Stimulated activated CD8-positive, alpha-beta memory T cell treated with anti-CD3 and anti-CD28 coated beads, Interleukin-12 subunit alpha, Interleukin-12 subunit beta, amount 100 ng/mL, for 4 hours (primary cell): ENCODE data around the gene AP2M1.

Experiments used
- DNase-seq: peaks from one replicate; pipeline ENCODE4 v3.0.0-alpha.2; 2020; ENCODE audit warnings: low read depth

The AP2M1 gene

DNA sequence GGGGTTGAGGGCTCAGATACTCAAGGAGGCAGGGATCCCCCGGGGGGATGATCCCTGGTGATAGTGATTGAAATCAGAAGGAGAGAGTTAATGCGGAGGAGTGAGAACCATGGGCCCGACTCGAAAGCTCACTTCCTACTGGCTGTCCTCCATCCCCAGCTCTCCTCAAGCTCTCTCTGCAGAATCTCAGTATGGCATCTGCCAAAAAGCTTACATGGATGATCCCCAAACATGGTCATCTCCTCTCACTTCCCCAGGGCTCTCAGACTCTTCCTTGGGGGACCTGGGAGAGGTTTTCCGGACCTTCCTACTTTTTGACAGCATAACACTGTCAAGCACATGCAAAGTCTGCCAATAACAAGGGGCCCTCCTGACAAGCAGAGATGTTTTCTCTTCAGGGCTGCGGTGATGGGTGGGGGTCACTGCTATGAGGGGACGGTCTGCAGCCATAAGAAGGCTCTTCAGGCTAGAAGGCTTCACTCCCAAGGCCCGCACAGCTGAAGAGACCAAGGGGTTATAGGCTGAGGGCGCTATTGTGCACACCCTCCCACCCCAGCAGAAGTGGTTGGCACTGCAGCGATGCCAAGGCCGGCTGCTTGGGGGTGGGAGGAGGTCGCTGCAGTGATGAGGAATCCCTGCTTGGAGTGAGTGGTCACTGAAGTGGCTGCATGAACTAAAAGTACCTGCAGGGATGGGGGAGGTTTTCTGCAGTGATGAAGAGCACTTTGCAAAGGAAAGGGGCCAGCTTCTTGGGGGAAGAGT is 53.9 kb downstream of the AP2M1 start:
- no peak for DNase-seq

DNA sequence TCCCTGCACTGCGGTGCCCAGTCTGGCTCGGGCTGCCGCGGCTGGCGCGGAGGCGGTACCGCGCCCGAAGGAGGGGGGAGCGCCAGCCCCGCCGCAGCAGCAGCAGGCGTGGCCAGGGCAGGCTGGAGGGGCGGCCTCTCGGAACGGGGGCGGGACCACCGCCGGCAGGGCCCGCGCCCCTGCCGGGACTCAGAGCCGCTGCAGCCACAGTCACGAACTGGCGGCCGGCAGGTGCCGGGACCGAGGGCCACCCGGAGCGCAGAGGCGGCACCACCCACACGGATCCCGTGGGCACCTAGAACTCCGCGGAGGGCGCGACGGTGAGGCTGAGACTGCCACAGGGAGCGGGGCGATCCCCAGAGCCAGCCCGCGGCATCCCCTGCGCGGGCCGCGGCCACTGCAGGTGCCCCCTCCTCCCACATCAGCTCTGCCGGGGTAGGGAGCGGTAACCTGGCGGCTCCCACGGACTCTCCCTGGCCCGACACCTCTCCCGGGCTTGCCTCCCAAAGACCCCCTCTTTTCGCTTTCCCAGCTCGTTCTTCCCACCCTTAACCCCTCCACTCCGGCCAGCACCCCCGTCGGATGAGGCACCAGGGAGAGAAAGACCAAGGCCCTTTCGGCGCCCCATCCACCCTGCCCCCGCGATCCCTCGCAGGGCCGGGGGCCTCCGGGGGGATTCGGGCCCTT is 54.9 kb downstream of the AP2M1 start, which contains the start of gene VWA5B2:
TSS of gene VWA5B2 (plus strand) at position 192 of the 687 bp plus-strand sequence. CDS start 944 bp downstream, outside the sequence.
- peak; percentile 68 for DNase-seq

GRCh38 chr3:184230081-184230602 is 55.5 kb downstream of the AP2M1 start:
- no peak for DNase-seq

DNA sequence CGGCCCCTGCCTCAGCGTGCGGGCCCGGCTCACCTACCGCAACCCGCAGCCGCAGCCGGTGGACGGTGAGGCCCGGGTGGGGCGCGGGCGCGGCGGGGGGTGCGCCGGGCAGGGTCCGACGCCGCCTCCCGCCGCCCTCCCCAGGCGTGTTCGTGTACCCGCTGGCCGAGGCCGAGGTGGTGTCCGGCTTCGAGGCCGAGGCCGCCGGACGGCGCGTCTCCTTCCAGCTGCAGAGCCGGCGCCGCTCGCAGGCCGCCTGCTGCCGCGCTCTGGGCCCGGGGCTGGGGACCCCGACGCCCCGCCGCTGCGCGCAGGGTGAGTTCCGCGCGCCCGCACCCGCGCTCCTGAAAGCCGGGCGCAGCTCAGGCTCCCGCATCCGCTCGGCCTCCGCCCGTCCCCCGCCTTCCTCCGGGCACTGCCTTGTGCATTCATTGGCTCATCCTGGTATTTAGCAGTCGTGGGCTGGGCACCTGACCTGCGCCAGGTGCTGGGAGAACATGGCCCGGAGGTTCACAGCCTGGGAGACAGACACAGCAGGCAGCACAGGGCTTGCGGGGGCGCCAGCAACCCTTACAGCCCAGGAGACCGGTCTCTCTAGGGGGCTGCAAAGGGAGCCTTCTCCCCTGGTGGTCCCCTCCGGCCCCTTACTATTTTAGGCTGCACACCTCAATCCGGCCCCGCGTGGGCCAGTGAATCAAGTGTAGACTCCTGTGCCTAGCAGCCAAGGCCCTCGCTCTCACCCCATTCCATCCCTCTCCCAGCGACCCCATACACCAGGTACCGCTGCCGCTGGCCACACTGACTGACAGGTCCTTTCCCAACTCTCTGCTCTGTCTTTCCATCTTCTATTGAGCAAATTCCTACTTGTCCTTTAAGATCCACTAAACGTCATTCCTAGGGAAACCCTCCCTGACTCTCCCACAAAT is 56.2 kb downstream of the AP2M1 start:
- DNase-seq, result no peak

DNA sequence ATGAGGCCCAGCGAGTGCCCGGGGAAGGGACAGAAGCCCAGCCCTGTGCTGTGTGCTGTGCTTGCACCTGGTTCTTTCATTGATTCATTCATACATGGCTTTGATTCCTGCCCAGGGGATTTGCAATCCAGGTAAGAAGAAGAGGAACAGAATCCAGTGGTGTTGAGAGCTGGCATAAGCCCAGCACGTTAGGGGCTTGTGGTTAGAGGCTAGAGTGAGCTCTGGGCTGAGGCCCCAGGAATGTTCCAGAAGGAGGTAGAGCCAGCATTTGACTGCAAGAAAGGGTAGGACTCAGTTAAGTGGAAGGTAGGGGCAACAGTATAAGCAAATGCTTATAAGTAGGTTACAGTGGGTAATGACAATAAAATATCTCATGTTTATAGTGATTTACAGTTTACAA is 57.0 kb downstream of the AP2M1 start:
- no peak for DNase-seq

DNA sequence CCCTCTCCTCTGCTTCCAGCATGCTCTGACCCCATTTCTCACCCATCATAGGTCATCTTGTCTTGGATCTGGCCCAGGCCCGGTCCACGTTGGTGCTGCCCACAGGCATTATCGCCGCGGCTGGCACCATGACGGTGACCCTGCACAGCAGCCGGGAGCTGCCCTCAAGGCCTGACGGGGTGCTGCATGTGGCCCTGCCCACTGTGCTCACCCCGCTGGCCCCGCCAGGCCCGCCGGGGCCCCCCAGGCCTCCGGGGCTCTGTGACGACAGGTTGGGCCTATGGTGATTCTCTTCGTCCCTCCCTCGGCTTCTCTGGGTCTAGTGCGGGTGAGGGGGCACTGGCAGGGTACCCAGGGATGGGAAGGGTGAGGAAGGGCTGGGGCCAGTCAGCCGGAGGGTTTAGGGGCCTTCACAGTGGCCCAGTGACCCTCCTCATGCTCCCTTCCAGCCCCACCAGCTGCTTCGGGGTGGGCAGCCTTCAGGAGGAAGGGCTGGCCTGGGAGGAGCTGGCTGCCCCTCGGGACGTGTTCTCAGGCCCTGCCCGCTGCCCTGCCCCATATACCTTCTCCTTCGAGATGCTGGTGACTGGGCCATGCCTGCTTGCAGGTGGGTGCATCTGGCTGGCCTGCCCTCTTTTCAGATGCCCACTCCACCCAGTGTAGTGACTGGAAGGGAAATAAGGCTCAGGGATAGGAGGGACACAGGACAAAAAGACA is 58.6 kb downstream of the AP2M1 start:
- DNase-seq, result no peak
